ENCODE data around the gene DNAJC3.
A peak's percentile ranks its signal among the peaks of the same experiment; 100 is the strongest.
"Not testable (repeated sequence)": the region's sequence is repeated elsewhere in the genome, so short reads cannot be mapped to it uniquely, and the experiment has no call there.

Gene DNAJC3

DNA sequence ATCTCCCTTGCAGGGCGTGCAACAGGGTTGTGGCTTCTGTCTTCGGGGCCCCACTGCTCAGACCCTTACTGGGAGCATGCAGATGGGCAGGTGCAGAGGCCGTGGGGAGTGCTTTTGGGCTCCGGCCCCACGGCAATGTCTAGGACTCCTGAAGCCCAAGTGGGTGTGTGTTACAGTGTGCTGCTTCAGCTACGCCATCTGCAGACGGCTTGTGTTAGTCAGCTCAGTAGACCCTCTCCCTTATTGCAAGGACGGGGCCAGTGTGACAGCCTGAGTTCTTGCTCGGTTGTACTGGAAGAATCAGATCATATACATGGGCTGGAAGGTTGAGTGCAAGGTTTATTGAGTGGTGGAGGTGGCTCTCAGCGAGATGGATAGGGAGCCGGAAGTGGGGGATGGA lies 39.3 kb downstream of the DNAJC3 start:
- no peak for DNase-seq

DNA sequence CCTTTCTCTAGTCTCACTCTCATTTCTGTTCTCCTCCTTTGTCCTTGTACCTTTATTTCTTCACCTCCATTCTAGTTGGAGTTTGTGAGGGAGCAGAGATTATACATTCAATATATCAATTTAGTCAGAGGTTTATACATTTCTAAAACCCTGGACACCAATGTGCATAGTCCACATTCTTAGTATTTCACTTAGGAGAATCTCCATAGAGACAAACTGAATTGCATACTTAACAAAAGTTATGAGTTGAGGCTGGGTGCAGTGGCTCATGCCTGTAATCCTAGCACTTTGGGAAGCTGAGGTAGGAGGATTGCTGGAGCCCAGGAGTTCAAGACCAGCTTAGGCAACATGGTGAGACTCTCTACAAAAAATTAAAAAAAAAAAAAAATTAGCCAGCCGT lies 45.3 kb downstream of the DNAJC3 start:
- DNase-seq, result no peak

DNA sequence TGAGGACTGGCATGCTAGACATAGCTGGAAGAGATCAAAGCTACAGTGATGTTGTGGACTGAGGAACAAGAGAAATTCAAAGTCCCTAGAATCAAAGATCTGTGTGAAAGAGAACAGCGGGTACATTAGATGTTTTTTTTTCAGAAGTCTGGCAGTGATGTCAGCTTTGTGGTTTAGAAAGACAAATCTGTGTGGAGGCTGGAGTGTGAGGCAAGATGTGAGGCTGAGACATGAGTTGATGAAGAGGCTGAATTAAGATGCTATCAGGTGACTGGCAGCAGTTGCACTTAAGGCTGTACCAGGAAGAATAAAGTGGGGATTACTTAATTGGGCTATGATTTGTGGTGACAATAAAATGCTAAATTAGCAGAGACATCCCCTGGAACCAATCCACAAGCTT lies 46.5 kb downstream of the DNAJC3 start:
- no peak for DNase-seq

DNA sequence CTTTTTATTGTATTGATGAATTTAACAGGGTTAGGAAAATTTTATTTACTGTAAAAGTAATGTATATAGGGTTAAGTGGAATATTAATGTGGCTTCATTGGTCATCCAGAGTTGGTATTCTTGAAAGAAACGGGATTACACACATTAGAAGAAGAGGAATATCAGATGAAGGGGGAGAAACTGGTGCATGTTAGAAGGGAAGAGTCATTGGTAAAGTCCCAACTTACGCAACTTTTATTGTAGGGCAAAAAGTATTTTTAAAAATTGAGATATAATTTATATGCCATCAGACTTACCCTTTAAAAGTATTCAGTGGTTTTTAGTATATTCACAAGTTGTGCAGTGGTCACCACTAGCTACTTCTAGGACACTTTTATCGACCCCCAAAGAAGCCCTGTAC lies 47.3 kb downstream of the DNAJC3 start:
- DNase-seq, result no peak

DNA sequence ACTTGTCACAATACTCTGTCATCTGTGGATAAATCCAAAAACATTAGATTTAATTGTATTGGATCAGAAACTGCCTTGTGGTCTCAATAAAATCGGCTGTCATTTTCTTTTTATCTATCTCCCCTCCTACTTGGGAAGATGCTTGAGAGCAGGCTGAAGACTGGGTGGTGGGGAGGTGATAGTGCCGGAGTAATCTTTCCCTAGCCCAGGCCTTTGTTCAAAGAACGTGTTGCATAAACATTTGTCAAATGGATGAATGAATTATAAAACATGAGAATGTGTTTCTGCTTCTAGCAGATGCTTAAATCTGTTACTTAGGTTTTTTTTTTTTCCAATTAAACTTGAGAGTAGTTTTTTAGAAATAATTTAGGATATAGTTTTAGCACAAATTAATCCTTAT lies 49.9 kb downstream of the DNAJC3 start:
- DNase-seq, result peak; percentile 16 to 33

DNA sequence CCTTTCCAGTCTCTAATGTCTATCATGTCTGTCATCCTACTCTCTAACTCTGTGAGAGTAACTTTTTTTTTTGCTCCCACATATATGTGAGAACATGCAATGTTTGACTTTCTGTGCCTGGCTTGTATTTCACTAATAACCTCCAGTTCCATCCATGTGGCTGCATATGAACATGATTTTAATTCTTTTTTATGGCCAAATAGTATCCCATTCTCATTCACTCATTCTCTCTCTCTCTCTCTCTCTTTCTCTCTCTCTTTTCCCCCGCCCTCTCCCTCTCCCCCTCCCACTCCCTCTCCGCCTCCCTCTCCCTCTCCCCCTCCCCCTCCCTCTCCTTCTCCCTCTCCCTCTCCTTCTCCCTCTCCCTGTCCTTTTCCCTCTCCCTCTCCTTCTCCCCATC lies 52.0 kb downstream of the DNAJC3 start:
- DNase-seq, result no peak

DNA sequence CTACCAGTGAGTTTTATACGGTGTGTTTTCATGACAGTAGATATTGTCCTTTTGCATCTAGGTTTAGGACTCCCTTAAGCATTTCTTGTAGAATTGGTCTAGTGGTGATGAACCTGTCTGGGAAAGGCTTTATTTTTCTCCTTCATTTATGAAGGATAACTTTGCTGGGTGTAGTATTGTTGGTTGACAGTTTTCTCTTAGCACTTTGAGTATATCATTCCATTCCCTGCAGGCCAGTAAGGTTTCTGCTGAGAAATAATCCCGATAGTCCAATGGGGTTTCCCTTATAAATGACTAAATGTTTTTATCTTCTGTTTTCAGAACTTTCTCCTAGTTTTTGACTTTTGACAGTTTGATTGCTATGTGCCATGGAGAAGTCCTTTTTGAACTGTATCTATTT lies 57.2 kb downstream of the DNAJC3 start:
- no peak for DNase-seq

DNA sequence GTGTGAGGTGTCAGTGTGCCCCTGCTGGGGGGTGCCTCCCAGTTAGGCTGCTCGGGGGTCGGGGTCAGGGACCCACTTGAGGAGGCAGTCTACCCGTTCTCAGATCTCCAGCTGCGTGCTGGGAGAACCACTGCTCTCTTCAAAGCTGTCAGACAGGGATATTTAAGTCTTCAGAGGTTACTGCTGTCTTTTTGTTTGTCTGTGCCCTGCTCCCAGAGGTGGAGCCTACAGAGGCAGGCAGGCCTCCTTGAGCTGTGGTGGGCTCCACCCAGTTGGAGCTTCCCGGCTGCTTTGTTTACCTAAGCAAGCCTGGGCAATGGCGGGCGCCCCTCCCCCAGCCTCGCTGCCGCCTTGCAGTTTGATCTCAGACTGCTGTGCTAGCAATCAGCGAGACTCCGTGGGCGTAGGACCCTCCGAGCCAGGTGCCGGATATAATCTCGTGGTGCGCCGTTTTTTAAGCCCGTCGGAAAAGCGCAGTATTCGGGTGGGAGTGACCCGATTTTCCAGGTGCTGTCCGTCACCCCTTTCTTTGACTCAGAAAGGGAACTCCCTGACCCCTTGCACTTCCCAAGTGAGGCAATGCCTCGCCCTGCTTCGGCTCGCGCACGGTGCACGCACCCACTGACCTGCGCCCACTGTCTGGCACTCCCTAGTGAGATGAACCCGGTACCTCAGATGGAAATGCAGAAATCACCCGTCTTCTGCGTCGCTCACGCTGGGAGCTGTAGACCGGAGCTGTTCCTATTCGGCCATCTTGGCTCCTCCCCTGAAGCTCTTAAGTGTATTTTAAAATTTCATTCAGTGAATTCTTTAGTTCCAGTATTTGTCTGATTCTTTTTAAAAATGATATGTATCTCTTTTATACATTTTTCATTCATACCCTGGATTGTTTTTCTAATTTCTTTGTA lies 63.4 kb downstream of the DNAJC3 start:
- DNase-seq, result not testable (repeated sequence)

DNA sequence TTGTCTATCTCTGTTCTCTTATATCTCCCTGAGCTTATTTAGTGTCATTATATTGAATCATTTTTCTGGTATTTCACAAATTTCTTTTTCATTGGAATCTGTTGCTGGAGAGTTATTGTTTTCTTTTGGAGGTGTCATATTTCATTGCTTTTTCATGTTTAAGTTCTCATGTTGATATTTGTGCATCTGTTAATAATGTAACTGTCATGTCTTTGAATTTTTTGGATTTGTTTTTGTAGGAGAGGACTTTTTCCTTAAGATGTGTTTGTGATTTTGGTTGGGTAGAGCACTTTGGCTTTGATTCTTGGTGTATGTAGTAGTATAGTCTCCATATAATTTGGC lies 64.0 kb downstream of the DNAJC3 start:
- DNase-seq, result no peak

DNA sequence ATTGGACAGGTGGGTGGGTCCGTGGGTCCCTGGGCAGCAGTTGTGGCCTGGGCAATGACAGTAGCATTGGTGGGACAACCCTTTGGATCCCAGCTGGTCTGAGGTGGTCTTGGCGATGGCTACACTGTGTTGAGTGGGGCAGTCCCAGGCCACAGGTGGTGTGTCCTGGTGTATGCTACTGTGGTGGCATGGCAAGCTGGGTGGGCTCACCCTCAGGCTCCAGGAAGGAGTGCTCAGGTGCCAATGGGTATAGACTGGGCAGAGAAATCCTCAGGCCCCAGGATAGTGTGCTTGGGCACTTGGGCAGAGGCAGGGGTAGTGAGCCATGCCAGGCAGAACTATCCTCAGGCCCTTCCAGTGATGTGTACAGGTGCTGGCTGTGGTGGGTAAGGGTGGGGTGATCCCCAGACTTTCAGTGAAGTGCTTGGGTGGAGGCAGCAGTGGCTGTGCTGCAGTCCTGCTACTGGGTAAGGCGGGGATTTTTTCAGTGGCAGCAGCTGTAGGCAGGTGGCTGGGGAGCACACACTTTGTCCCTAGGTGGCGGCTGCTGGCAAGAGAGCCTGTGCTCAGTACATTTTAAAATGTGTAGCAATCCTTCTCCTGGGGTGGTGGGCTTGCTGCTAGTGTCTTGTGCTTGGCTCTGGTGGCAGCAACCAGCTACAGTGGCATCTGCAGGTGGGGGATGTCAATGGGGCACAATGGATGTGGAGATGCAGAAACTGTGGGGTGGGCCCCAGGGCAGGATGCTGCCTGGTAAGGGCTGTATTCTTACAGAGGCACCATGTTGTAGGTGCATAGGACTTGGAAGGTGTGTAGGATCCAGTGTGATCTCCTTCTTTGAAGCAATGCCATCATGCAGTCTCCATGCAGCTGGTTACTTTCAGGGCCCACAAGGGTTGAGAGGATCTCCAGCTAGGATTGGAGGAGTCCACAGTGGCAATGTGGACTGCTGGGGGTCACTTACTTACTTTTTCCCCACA lies 64.9 kb downstream of the DNAJC3 start:
- DNase-seq, result no peak

DNA sequence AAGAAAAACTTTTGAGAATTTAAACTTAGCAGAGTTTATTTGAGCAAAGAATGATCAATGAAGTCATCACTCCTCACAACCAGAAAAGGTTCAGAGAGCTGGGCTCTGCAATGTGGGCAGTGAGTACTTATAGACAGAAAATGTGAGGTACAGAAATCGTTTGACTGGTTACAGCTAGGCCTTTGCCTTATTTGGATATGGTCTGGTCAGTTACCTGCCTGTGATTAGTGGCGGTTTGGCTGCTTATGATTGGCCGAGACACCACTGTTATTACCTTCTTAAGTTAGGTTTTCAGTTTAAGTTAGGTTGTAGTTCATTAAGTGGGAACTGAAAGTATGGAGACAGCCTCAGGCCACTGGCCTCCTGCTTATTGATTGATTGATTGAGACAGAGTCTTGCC lies 66.3 kb downstream of the DNAJC3 start:
- no peak for DNase-seq

DNA sequence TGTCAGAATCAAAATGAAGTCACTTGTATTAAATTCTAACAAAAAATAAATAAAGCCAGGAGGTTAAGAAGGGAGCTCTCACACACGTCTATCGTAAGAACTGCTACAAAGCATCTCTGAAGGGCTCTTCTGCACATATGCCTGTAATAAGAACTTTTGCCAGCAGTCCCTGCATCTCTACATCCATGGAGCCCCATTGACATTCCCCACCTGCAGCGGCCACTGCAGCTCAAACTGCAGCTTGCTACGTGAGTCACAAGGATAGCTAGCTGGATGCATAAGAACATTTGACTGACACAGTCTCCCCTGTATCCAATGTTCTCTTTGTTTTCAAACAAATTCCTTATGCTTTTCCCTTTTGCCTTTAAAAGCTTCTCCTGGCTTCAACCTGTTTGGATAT lies 68.3 kb downstream of the DNAJC3 start:
- no peak for DNase-seq

DNA sequence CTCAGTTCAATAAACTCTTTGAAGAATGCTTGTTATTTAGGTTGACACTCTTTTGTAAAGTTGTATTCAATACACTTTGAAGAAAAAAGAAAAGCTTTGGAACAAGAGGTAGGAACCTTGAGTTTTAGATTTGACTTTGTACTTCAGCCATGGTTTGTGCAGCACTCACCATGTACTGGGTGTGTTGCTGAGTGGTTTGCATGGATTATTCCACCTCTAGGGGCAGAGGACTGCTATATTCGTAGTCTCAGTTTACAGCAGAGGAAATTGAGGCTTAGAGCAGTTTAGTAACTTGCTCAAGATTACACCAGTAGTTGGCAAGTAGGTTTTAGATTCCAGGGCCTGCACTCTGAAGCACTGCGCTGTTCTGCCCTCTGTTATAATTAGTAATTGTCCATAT lies 68.8 kb downstream of the DNAJC3 start:
- DNase-seq, result no peak

DNA sequence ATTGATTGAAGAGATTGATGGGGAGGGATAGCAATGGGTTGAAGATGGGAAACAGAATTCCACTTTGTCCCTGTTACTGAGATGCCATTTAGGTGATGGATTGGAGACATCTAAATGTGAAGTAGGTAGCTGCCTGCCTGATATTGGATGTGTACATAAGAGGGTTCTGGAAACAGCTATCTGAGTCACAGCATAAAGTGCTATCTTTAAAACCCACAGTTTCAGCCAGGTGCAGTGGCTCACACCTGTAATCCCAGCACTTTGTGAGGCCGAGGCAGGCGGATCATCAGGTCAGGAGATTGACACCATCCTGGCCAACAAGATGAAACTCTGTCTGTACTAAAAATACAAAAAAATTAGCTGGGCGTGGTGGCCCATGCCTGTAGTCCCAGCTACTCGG lies 72.6 kb downstream of the DNAJC3 start:
- no peak for DNase-seq

DNA sequence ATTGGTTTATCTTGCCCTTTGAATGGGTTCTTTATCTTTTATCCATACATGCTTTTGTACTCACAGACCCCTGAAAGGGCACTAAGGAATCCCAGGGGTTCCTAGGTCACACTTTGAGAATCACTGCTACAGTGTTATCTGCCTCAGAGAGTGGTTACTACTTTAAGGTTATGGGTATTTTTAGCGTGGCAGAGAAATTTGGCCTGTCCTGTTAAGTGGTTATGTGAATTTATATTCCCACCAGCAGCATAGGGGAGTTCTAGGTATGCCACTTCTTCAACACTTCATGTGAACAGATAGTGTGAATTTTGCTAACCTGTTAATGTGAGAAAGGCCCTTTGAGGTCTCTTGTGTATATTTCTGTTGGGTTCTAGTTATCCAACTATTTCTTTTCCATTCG lies 75.7 kb downstream of the DNAJC3 start:
- DNase-seq, result no peak

DNA sequence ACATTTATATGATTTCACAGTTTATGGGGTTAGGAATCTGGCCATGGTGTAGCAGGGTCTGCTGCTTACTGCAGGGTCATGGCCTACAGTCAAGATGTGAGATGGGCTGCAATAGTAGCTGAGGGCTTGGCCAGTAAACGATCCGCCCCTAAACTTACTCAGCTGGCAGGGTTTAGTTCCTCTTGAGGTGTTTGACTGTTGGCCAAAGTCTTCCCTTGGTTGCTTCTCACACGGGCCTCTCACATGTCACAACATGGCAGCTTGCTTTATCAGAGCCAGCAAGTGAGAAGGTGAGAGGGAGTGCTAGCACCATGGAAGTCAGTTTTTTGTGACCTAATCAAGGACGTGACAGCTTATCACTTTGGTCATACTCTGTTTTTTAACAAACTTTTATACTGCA lies 77.1 kb downstream of the DNAJC3 start:
- no peak for DNase-seq

DNA sequence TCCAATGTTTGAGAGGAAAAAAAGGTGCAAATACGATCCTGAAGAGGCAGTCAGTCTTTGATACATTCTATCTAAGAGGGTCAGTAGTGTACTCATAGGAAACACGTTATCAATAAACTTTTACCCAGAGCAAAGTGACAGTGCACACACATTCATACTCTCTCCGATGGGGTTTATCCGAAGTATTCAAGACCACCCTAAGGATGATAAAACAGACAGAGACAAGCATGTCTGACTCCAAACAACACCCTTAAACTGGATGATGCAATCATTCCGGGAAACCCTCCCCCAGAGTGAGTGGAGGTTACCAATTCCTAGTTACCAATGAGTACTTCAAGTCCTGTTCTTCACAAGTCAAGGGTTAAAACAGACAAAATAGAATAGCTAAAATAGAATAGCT lies 79.1 kb downstream of the DNAJC3 start:
- DNase-seq, result no peak

DNA sequence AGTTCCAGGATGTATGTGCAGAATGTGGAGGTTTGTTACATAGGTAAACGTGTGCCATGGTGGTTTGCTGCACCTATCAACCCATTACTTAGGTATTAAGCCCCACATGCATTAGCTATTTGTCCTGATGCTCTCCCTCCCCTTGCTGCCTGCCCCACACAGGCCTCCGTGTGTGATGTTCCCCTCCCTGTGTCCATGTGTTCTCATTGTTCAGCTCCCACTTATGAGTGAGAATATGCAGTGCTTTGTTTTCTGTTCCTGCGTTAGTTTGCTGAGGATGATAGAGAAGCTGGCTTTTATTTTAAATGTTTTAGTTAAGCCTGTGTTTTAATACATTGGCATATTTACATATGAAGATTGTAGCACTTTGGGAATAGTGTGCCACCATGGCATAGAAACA lies 85.7 kb downstream of the DNAJC3 start:
- not testable (repeated sequence) for DNase-seq

DNA sequence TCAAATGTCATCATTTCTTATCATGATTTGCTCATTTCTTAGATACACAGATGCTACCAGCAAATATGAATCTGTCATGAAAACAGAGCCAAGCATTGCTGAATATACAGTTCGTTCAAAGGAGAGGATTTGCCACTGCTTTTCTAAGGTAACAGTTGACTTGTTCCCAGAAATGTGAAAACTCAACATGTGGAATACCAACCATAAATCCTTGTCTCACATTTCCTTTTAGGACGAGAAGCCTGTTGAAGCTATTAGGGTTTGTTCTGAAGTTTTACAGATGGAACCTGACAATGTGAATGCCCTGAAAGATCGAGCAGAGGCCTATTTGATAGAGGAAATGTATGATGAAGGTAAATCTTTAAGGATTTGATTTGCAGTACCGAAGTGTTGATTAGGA lies 86.7 kb downstream of the DNAJC3 start:
- DNase-seq, result no peak

DNA sequence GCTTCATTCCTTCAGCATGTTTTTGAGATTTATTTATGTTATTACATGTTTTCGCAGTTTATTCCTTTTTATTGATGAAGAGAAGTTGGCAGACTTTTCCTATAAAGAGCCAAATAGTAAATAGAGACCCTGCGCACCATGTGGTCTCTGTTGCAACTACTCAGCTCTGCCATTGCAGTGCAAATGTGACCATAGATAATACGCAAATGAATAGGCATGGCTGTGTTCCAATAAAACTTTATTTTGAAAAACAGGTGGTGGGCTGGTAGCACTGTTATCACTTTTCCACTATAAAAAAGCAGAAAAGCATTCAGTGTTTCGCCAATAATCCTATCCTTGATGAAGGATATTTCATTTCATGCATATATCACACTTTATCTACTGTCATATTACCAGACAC lies 95.0 kb downstream of the DNAJC3 start:
- DNase-seq, result no peak

DNA sequence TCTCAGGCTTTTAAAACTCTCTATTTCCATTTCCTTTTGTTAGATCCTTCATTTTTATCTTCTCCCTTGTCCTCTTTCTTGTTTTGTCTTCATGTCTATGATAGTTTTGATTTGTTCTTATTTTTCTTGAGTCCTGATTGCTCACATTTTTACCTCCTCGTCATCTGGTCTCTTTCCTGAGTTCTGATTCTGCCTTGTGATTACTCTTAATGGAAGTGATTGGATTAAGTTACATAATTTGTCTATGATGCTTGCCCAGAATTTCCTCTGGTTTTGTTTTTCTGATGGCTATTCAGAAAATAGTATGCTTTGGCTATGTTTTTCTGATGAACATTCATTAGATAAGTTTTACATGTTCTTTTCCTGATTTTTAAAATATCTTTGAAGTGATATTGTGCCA lies 102.6 kb downstream of the DNAJC3 start:
- DNase-seq, result no peak

DNA sequence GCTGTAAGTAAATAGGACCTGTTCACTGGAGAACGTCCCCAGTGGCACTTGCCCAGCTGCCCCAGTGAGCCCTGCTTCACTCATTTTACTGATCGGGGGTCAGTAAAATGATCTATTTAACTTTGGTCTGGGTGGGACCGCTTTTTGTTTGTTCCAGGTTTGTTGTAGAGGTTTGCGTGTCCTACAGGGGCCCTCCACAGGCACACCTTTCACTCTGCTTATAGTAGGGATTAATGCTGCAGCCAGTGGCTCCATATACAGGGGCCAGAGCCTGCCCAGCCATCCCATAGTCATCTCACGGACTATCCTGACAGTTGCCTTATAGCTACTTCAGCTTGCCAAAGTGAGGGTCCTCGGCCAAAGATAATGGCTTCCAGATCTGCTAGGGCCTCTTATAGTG lies 104.1 kb downstream of the DNAJC3 start:
- no peak for DNase-seq

DNA sequence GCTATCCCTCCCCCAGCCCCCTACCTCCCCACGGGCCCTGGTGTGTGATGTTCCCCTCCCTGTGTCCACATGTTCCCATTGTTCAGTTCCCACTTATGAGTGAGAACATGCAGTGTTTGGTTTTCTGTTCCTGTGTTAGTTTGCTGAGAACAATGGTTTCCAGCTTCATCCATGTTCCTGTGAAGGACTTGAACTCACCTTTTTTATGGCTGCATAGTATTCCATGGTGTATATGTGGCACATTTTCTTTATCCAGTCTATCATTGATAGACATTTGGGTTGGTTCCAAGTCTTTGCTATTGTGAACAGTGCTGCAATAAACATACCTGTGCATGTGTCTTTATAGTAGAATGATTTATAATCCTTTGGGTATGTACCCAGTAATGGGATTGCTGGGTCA lies 105.0 kb downstream of the DNAJC3 start:
- DNase-seq, result not testable (repeated sequence)

DNA sequence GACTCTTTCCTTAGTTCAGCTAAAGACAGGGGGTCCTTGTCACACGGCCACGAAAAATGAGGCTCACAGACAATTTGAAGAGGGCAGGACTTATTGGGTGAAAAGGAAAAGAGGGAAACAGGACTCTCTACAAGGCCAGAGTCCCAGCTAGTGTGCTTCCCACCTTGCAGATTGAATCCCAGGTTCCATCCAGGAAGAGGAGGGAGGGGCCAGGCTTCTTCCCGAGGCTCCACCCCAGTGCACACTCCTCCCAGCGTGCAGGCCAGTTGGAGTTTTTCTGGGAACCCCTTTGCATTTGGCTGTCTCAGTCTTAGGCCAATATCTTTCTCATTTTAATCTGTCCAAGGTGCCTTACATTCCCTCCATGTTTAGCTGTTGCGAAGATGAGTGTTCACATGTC lies 106.8 kb downstream of the DNAJC3 start:
- DNase-seq, result no peak

All from NCI-H526 (cell line).